Endothelial cell of umbilical vein (primary cell): Measurements from ENCODE around the gene SH3RF1. TPM values are rescaled to one million over a fixed set of nuclear protein-coding genes. Genes with fewer than 3 reads are reported as not detected.

ENCODE experiments used
- BruUV-seq: library from RNA; stranded (reverse); fragments of 400-500 nt; replicated peaks from 2 replicates; lab custom pipeline; 2021; lab: Mats Ljungman, UMichigan
- CTCF ChIA-PET: fragments of 300-600, 350-600 bp; sonication (Branson Sonifier 250); formaldehyde crosslinking; loops from one replicate; lab custom pipeline; 2021; ENCODE audit warnings: antibody characterized with exemption, inconsistent platforms; lab: Charles Lee
- POLR2A ChIA-PET: fragments of 300-600, 350-600 bp; sonication (Branson Sonifier 250); formaldehyde crosslinking; loops from one replicate; lab custom pipeline; 2021; ENCODE audit warnings: antibody characterized with exemption, inconsistent platforms; lab: Charles Lee
- DNase-seq: peaks from one replicate; pipeline ENCODE4 v3.0.0-alpha.2; 2011; ENCODE audit warnings: low read depth, low spot score
- FAIRE-seq: peaks from 2 replicates; lab custom pipeline; 2011; peaks lifted over from hg19 to GRCh38; lab: Jason Lieb, UNC
- H2AFZ ChIP-seq: 2 replicates; pipeline ENCODE4 v1.6.0; 2012; ENCODE audit warnings: low read depth, low read length, control low read depth, inconsistent platforms
- H3K27ac ChIP-seq: 2 replicates; pipeline ENCODE4 v1.5.1; 2011; ENCODE audit warnings: low read depth, mild to moderate bottlenecking, control low read depth, low read length, moderate library complexity; ENCODE audit not compliant: insufficient read depth
- H3K27me3 ChIP-seq, 2 experiments: 2 replicates each; pipeline versions ENCODE4 v1.6.0 to v1.6.1; 2011; ENCODE audit warnings: low read length in 2 of 2, mixed read lengths in 1 of 2; ENCODE audit not compliant: control insufficient read depth in 2 of 2, insufficient read depth in 2 of 2
- H3K36me3 ChIP-seq, 2 experiments: 2 replicates in 1 of 2; 3 replicates in 1 of 2; pipeline ENCODE4 v1.5.1; 2011; ENCODE audit warnings: low read length in 2 of 2, mild to moderate bottlenecking in 1 of 2, moderate library complexity in 1 of 2; ENCODE audit not compliant: control insufficient read depth in 2 of 2, insufficient read depth in 2 of 2; ENCODE audit errors: extremely low read depth in 1 of 2
- H3K4me1 ChIP-seq: 3 replicates; pipeline ENCODE4 v1.5.1; 2011; ENCODE audit warnings: mild to moderate bottlenecking, low read length; ENCODE audit not compliant: control insufficient read depth, insufficient read depth; ENCODE audit errors: extremely low read depth
- H3K4me2 ChIP-seq: 2 replicates; pipeline ENCODE4 v1.6.1; 2011; ENCODE audit warnings: low read length, control low read depth, mixed read lengths; ENCODE audit not compliant: insufficient read depth
- H3K4me3 ChIP-seq, 3 experiments: fragments of 200-600 bp in 1 of 3; sonication (generic), shearing (Covaris generic) in 1 of 3; replicated peaks in 1 of 3; 2 replicates each; pipeline ENCODE4 v1.5.1; 2011 to 2016; ENCODE audit warnings: control low read depth in 3 of 3, low read length in 3 of 3, mild to moderate bottlenecking in 2 of 3, inconsistent platforms in 1 of 3, low read depth in 1 of 3, moderate library complexity in 1 of 3; ENCODE audit not compliant: insufficient read depth in 1 of 3
- H3K79me2 ChIP-seq: 2 replicates; pipeline ENCODE4 v1.6.0; 2012; ENCODE audit warnings: low read length, inconsistent platforms; ENCODE audit not compliant: control insufficient read depth, insufficient read depth
- H3K9ac ChIP-seq: replicated peaks from 2 replicates; pipeline ENCODE3; 2011; ENCODE audit warnings: low read length, control low read depth; ENCODE audit not compliant: insufficient read depth; ENCODE audit errors: extremely low read depth
- H3K9me1 ChIP-seq: replicated peaks from 3 replicates; pipeline ENCODE4 v1.6.0; 2011; ENCODE audit warnings: mild to moderate bottlenecking, low read length; ENCODE audit not compliant: control insufficient read depth, insufficient read depth; ENCODE audit errors: extremely low read depth
- H3K9me3 ChIP-seq: replicated peaks from 2 replicates; pipeline ENCODE4 v1.5.1; 2012; ENCODE audit warnings: low read length, inconsistent platforms; ENCODE audit not compliant: control insufficient read depth, insufficient read depth
- H4K20me1 ChIP-seq: replicated peaks from 2 replicates; pipeline ENCODE3; 2011; ENCODE audit warnings: mild to moderate bottlenecking, low read length; ENCODE audit not compliant: control insufficient read depth, insufficient read depth; ENCODE audit errors: extremely low read depth
- CTCF ChIP-seq, 2 donors: IDR thresholded peaks; 1 replicate in 1 of 2; 2 replicates in 1 of 2; pipeline ENCODE4 v1.5.1; 2011; ENCODE audit warnings: low read length in 2 of 2, mild to moderate bottlenecking in 2 of 2, moderate library complexity in 2 of 2, control low read depth in 1 of 2, inconsistent platforms in 1 of 2, low read depth in 1 of 2; ENCODE audit not compliant: insufficient read depth in 1 of 2; ENCODE audit errors: extremely low read depth in 1 of 2
- EZH2 ChIP-seq: IDR thresholded peaks from 2 replicates; pipeline ENCODE4 v1.6.1; 2012; ENCODE audit warnings: borderline replicate concordance, low read depth, mild to moderate bottlenecking, moderate library complexity, low read length, inconsistent platforms; ENCODE audit not compliant: severe bottlenecking
- FOS ChIP-seq: IDR thresholded peaks from 2 replicates; pipeline ENCODE4 v1.6.1; 2011; ENCODE audit warnings: mild to moderate bottlenecking, low read length, moderate library complexity, borderline replicate concordance; ENCODE audit not compliant: insufficient read depth
- GATA2 ChIP-seq: IDR thresholded peaks from 2 replicates; pipeline ENCODE4 v1.7.0; 2011; ENCODE audit warnings: low read depth, mild to moderate bottlenecking, moderate library complexity, mixed read lengths, low read length; ENCODE audit not compliant: insufficient read length, insufficient read depth
- JUN ChIP-seq: IDR thresholded peaks from 2 replicates; pipeline ENCODE4 v1.6.1; 2011; ENCODE audit warnings: borderline replicate concordance, low read depth; ENCODE audit not compliant: insufficient read length, insufficient read depth
- MAX ChIP-seq: IDR thresholded peaks from 2 replicates; pipeline ENCODE4 v1.6.1; 2011; ENCODE audit not compliant: insufficient read depth, insufficient read length
- MYC ChIP-seq: IDR thresholded peaks from one replicate; pipeline ENCODE4 v1.6.1; 2011; ENCODE audit warnings: mild to moderate bottlenecking, low read depth, low read length
- POLR2A ChIP-seq: IDR thresholded peaks from 2 replicates; pipeline ENCODE4 v1.6.1; 2012; ENCODE audit warnings: low read depth, mild to moderate bottlenecking, control low read depth, low read length
- POLR2AphosphoS5 ChIP-seq: IDR thresholded peaks from 2 replicates; pipeline ENCODE4 v1.6.1; 2012; ENCODE audit warnings: low read depth, mild to moderate bottlenecking, control low read depth, low read length, moderate library complexity; ENCODE audit not compliant: insufficient read depth
- dilution Hi-C: fragments of 300-500 bp; cut with MboI; formaldehyde crosslinking; loops from one replicate; pipeline ENCODE4 v1.15.0; 2019; ENCODE audit warnings: low sequenced_read_pairs; ENCODE audit not compliant: extremely low pct_ligation_motif_present
- intact Hi-C: fragments of 100-400 bp; cut with micrococcal nuclease; formaldehyde crosslinking; loops from one replicate; pipeline ENCODE4 v1.10.0; 2022
- polyA plus RNA-seq, 4 experiments: library from polyadenylated mRNA; depleted of rRNA in 3 of 4; stranded (reverse) in 3 of 4; unstranded in 1 of 4; fragments of >200 nt; gene quantifications; 2 replicates each; pipeline versions ENCODE4 v1.2.1 to v1.2.3, GENCODE V29; 2011 to 2012; ENCODE audit warnings: missing spikeins in 1 of 4
- total RNA-seq: library from RNA; stranded (reverse); gene quantifications from 2 replicates; pipeline ENCODE4 v1.2.3, GENCODE V29; 2021

The SH3RF1 gene
- total and polyA plus RNA-seq, 2 donors (not counting 3 experiments of a cell fraction or from before 2014, with no cell fraction given): 16.2 to 24.9 TPM

GRCh38 chr4:169163947-169164668 is 106.6 kb downstream of the SH3RF1 start:
- H4K20me1 ChIP-seq: no peaks in the 10 kb centered on the region
- TF ChIP-seq MAX (no peak), FOS (no peak), GATA2 (no peak), EZH2 (no peak), POLR2AphosphoS5 (no peak), POLR2A (no peak), CTCF (IDR thresholded peaks at IDR 0.05; ENCODE audit: extremely low read depth in 1 of 2, insufficient read depth in 1 of 2, low read depth in 1 of 2, low read length in 2 of 2) (no peak), JUN (no peak), MYC (no peak)
- FAIRE-seq (no peak), DNase-seq (no peak)
- peaks cover 74% of the 10 kb centered on the region for H3K79me2 ChIP-seq
- ChIA-PET CTCF (no interaction called here), POLR2A (no interaction called here)
- peaks cover 28% of the 10 kb centered on the region for H3K4me1 ChIP-seq
- BruUV-seq: no TSS peak
- no peaks in the 10 kb centered on the region for H3K9me3 ChIP-seq
- no peak overlapping the region for H3K4me2 ChIP-seq
- no peak overlapping the region for H3K27ac ChIP-seq
- no peaks in the 10 kb centered on the region for H3K36me3 ChIP-seq
- H3K27me3 ChIP-seq: no peaks in the 10 kb centered on the region
- H3K9ac ChIP-seq: no peak overlapping the region
- dilution Hi-C loops: no loop called here
- no peak overlapping the region for H2AFZ ChIP-seq
- H3K4me3 ChIP-seq: no peak overlapping the region
- H3K9me1 ChIP-seq: no peaks in the 10 kb centered on the region
- intact Hi-C loops: no loop called here
